Mesodermal cell (in vitro differentiated cells): ENCODE results near the gene PRAMEF9.
"Not testable (repeated sequence)": the region's sequence is repeated elsewhere in the genome, so short reads cannot be mapped to it uniquely, and the experiment has no call there.

Experiments
- H3K27ac ChIP-seq: 2 replicates; pipeline ENCODE4 v1.7.0; 2013; ENCODE audit warnings: mild to moderate bottlenecking, low read depth, low read length, moderate library complexity; ENCODE audit not compliant: severe bottlenecking
- H3K36me3 ChIP-seq: 2 replicates; pipeline ENCODE4 v1.7.1; 2013; ENCODE audit warnings: mild to moderate bottlenecking, low read length, moderate library complexity; ENCODE audit not compliant: control insufficient read depth, insufficient read depth
- H3K4me1 ChIP-seq: one replicate; pipeline ENCODE4 v1.7.1; 2013; ENCODE audit warnings: mild to moderate bottlenecking, low read length; ENCODE audit not compliant: insufficient read depth, control insufficient read depth, poor library complexity, severe bottlenecking
- H3K4me3 ChIP-seq: 2 replicates; pipeline ENCODE4 v1.7.0; 2013; ENCODE audit warnings: low read length, control low read depth, mild to moderate bottlenecking; ENCODE audit not compliant: insufficient read depth, poor library complexity, severe bottlenecking; ENCODE audit errors: extremely low read depth
- H3K9me3 ChIP-seq: 2 replicates; pipeline ENCODE4 v1.7.1; 2013; ENCODE audit warnings: mild to moderate bottlenecking, low read length, moderate library complexity; ENCODE audit not compliant: control insufficient read depth
- WGBS, 2 experiments: methylation state at CpG; one replicate each; pipeline ENCODE4 v1.1.5; 2013; ENCODE audit warnings: missing lambda C conversion rate in 2 of 2; ENCODE audit not compliant: insufficient coverage in 2 of 2; 5-methylcytosine and 5-hydroxymethylcytosine counted together

The PRAMEF9 gene

DNA sequence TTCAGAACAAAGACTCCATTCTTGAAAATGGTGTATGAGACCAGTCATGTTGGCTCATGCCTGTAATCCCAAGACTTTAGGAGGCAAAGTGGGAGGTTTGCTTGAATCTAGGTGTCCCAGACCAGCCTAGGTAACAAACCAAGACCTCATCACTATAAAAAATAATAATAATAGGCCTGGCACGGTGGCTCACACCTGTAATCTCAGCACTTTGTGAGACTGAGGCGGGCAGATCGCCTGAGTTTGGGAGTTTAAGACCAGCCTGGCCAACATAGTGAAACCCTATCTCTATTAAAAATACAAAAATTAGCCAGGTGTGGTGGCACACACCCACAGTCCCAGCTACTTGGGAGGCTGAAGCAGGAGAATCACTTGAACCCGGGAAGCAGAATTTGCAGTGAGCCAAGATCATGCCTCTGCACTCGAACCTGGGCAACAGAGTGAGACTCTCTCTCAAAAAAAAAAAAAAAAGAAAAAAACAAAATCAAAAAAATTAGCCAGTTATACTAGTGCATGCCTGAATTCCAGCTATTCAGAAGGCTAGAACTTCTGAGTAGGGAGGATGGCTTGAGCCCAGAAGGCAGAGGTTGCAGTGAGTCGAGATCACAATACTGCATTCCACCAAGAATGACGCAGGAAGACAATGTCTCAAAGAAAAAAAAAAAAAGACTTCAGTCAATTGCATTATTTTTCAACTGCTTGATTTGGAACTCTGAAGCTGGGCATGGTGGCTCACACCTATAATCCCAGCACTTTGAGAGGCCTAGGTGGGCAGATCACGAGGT, 55.8 kb downstream of the PRAMEF9 start:
- not testable (repeated sequence) for H3K36me3 ChIP-seq, H3K4me1 ChIP-seq, H3K4me3 ChIP-seq, H3K27ac ChIP-seq
- H3K9me3 ChIP-seq: peaks cover 52% of the 10 kb centered on the region
- 53 to 61% methylated on average over 7 to 8 of the region's 8 CpGs for WGBS, 2 experiments

DNA sequence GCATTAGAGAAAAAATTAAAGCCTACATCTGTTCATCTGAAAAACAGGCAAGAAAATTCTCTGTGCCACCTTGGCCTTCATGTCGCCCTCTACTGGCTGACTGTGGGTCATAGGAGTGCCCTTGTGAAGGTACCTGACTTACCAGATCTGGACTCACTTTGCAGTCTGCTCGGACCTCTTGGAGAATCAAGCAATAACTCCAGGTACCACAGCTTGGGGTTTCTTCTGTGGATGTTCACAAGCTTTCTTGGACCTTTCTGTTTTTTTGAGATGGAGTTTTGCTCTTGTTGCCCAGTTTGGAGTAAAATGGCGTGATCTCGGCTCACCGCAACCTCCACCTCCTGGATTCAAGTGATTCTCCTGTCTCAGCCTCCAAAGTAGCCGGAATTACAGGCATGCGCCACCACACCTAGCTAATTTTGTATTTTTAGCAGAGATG, 56.7 kb downstream of the PRAMEF9 start:
- 63 to 68% methylated on average over 7 of the region's 7 CpGs for WGBS, 2 experiments
- peaks cover 59% of the 10 kb centered on the region for H3K9me3 ChIP-seq
- H3K4me1 ChIP-seq: no peaks in the 10 kb centered on the region
- H3K4me3 ChIP-seq: no peak overlapping the region
- no peaks in the 10 kb centered on the region for H3K36me3 ChIP-seq
- H3K27ac ChIP-seq: no peak overlapping the region
